HCEC 1CT (cell line): ENCODE measurements around the gene BACH2.
"Not testable (repeated sequence)": the region's sequence is repeated elsewhere in the genome, so short reads cannot be mapped to it uniquely, and the experiment has no call there.

Experiments used
- DNase-seq: peaks from one replicate; pipeline ENCODE4 v3.0.0-alpha.2; 2017

BACH2 gene

GRCh38 chr6:90179190-90180169 is 117.2 kb downstream of the BACH2 start:
- no peak for DNase-seq

- DNase-seq = no peak
Observed at GRCh38 chr6:90178384-90178855, 118.2 kb downstream of the BACH2 start.

DNA sequence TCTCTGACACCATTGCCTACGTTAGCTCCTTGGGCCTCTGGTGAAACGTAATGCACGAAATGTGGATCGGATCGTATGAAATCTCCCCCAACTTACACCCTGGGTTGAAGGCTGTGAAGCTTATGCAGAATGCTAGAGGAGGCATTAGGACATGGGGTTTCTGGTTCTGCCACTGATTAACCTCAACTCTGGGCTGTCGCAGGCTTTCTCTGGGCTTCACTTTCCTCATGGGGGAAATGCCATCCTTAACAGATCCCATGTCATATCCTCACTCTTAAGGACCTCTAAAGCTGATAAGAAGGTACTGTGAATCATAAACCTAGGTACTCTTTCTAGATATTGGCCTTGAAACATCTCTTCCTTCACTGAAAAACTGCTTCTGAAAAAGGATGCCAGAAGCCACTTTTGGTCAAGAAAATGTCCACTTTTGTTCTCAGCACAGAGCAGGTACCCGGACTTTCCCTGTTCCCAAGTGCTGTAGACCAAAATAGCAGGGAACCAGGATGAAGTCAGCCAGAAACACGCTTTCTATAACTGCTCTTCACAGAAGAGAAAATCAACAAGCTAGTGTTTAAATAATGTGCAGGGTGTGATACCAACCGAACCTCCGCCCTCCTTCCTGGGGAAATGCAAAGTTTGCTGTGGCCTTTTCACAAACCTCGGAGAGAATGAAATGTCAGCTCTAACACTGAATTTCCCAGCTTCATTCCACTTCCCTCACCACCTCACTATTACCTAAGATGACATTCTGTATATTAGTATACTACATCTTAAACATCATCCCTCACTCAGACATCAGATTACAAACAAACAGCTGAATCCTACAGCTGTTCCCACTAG is 118.9 kb downstream of the BACH2 start:
- no peak for DNase-seq

GRCh38 chr6:90175627-90176538 is 120.8 kb downstream of the BACH2 start:
- DNase-seq = no peak

GRCh38 chr6:90173262-90173925 is 123.2 kb downstream of the BACH2 start:
- DNase-seq = no peak

- no peak for DNase-seq
Observed at GRCh38 chr6:90170601-90171000, 126.0 kb downstream of the BACH2 start.

GRCh38 chr6:90169374-90169773 is 127.3 kb downstream of the BACH2 start:
- no peak for DNase-seq

- DNase-seq = peak; percentile 15
Observed at GRCh38 chr6:90168693-90169131, 127.9 kb downstream of the BACH2 start.

GRCh38 chr6:90167514-90168379 is 128.9 kb downstream of the BACH2 start:
- DNase-seq = no peak

DNA sequence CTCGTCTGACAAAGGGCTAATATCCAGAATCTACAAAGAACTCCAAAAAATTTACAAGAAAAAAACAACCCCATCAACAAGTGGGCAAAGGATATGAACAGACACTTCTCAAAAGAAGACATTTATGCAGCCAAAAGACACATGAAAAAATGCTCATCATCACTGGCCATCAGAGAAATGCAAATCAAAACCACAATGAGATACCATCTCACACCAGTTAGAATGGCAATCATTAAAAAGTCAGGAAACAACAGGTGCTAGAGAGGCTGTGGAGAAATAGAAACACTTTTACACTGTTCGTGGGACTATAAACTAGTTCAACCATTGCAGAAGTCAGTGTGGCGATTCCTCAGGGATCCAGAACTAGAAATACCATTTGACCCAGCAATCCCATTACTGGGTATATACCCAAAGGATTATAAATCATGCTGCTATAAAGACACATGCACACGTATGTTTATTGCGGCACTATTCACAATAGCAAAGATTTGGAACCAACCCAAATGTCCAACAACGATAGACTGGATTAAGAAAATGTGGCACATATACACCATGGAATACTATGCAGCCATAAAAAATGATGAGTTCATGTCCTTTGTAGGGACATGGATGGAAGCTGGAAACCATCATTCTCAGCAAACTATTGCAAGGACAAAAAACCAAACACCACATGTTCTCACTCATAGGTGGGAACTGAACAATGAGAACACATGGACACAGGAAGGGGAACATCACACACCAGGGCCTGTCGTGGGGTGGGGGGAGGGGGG is 130.3 kb downstream of the BACH2 start:
- not testable (repeated sequence) for DNase-seq

GRCh38 chr6:90162648-90163387 is 133.8 kb downstream of the BACH2 start:
- no peak for DNase-seq

GRCh38 chr6:90160013-90160412 is 136.6 kb downstream of the BACH2 start:
- DNase-seq = no peak

- no peak for DNase-seq
Observed at GRCh38 chr6:90159452-90159851, 137.2 kb downstream of the BACH2 start.

GRCh38 chr6:90158936-90159335 is 137.7 kb downstream of the BACH2 start:
- DNase-seq = no peak

DNA sequence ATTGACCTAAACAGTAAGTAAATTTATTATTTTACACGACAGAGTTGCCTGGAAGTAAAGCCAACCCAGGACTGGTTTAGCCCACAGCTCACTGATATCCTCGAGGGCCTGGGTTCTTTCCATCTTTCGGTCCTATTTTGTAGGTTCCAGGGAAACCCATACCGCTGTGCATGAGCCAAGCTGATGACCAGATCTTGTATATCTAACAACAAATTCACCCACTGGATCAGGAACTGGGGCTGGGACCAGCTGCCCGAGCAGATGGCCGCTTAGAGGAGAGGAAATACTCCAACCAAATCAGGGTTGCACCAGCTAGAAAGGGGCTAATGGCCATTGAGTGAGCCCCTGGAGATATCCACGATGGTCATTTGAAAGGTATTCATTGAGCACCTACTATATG is 139.2 kb downstream of the BACH2 start:
- DNase-seq = no peak

GRCh38 chr6:90156861-90157260 is 139.8 kb downstream of the BACH2 start:
- no peak for DNase-seq

- DNase-seq = no peak
Observed at GRCh38 chr6:90154755-90155470, 141.7 kb downstream of the BACH2 start.
